Liver (tissue), 3 donors: Measurements from ENCODE around the gene TSEN2.

Experiments used
- FOXA1 ChIP-seq: IDR thresholded peaks from 2 replicates; pipeline ENCODE4 v1.6.1; 2016; ENCODE audit warnings: antibody characterized with exemption
- GABPA ChIP-seq, 2 donors: IDR thresholded peaks in 1 of 2; conservative IDR thresholded peaks in 1 of 2; 2 replicates each; pipeline ENCODE4 v1.6.1; 2016; ENCODE audit warnings: antibody characterized with exemption in 2 of 2, mild to moderate bottlenecking in 1 of 2, moderate library complexity in 1 of 2
- HNF4G ChIP-seq: IDR thresholded peaks from 2 replicates; pipeline ENCODE4 v1.6.1; 2016; ENCODE audit warnings: antibody characterized with exemption
- RAD21 ChIP-seq, 2 donors: IDR thresholded peaks; 2 replicates each; pipeline ENCODE4 v1.6.1; 2016; ENCODE audit warnings: antibody characterized with exemption in 2 of 2, mild to moderate bottlenecking in 2 of 2
- TAF1 ChIP-seq: conservative IDR thresholded peaks from 2 replicates; pipeline ENCODE4 v1.6.1; 2016; ENCODE audit warnings: antibody characterized with exemption, mild to moderate bottlenecking
- YY1 ChIP-seq: IDR thresholded peaks from 2 replicates; pipeline ENCODE4 v1.6.1; 2016; ENCODE audit warnings: antibody characterized with exemption, mild to moderate bottlenecking
- TF ChIP-seq, protein P1 (sequence below): fragments of 150-350 bp; IDR thresholded peaks from 2 replicates; pipeline ENCODE4 v1.5.1; 2017; ENCODE audit warnings: improper control_type of control experiment, low read depth, low read length; ENCODE audit not compliant: missing input control
- TF ChIP-seq, protein P2 (sequence below): IDR thresholded peaks from 2 replicates; pipeline ENCODE4 v1.6.1; 2016; ENCODE audit warnings: antibody characterized with exemption
- TF ChIP-seq, protein P3 (sequence below): IDR thresholded peaks from 2 replicates; pipeline ENCODE4 v1.6.1; 2016; ENCODE audit warnings: antibody characterized with exemption
- TF ChIP-seq, protein P4 (sequence below): IDR thresholded peaks from 2 replicates; pipeline ENCODE4 v1.6.1; 2016; ENCODE audit warnings: antibody characterized with exemption
- TF ChIP-seq, protein P5 (sequence below): IDR thresholded peaks from 2 replicates; pipeline ENCODE4 v1.6.1; 2016; ENCODE audit warnings: antibody characterized with exemption, mild to moderate bottlenecking
- donor health status: healthy.
- donor health status: healthy.

DNA sequence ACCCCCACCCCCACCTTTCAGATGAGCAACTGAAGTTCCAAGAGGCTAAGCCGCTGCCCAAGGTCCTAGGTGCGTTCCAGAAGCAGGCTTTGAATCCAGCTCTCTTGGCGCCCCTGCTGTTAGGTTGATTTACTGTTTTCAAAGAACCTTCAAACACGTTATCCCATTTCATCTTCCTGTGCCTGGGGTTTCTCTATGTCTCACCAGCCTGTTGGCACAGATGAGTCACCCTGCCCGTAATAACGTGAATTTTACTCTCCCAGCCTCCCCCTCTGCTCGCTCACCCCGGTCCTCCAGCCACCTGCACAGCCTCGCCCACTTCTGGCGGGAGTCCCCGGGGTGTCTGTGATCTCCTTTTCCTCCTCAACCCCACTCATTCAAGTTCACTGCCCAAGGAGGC is 13.0 kb upstream of the TSEN2 start:
- TF ChIP-seq GABPA (IDR thresholded peaks at IDR 0.05 in 1 of 2, conservative IDR thresholded peaks at IDR 0.05 in 1 of 2) (no peak), HNF4G (no peak), RAD21 (IDR thresholded peaks at IDR 0.05) (no peak), TAF1 (no peak), FOXA1 (no peak), YY1 (no peak)
- TF ChIP-seq, protein P1, sequence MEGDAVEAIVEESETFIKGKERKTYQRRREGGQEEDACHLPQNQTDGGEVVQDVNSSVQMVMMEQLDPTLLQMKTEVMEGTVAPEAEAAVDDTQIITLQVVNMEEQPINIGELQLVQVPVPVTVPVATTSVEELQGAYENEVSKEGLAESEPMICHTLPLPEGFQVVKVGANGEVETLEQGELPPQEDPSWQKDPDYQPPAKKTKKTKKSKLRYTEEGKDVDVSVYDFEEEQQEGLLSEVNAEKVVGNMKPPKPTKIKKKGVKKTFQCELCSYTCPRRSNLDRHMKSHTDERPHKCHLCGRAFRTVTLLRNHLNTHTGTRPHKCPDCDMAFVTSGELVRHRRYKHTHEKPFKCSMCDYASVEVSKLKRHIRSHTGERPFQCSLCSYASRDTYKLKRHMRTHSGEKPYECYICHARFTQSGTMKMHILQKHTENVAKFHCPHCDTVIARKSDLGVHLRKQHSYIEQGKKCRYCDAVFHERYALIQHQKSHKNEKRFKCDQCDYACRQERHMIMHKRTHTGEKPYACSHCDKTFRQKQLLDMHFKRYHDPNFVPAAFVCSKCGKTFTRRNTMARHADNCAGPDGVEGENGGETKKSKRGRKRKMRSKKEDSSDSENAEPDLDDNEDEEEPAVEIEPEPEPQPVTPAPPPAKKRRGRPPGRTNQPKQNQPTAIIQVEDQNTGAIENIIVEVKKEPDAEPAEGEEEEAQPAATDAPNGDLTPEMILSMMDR = no peak
- TF ChIP-seq, protein P2, sequence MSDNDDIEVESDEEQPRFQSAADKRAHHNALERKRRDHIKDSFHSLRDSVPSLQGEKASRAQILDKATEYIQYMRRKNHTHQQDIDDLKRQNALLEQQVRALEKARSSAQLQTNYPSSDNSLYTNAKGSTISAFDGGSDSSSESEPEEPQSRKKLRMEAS = no peak
- TF ChIP-seq, protein P3, sequence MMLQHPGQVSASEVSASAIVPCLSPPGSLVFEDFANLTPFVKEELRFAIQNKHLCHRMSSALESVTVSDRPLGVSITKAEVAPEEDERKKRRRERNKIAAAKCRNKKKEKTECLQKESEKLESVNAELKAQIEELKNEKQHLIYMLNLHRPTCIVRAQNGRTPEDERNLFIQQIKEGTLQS = no peak
- TF ChIP-seq, protein P4, sequence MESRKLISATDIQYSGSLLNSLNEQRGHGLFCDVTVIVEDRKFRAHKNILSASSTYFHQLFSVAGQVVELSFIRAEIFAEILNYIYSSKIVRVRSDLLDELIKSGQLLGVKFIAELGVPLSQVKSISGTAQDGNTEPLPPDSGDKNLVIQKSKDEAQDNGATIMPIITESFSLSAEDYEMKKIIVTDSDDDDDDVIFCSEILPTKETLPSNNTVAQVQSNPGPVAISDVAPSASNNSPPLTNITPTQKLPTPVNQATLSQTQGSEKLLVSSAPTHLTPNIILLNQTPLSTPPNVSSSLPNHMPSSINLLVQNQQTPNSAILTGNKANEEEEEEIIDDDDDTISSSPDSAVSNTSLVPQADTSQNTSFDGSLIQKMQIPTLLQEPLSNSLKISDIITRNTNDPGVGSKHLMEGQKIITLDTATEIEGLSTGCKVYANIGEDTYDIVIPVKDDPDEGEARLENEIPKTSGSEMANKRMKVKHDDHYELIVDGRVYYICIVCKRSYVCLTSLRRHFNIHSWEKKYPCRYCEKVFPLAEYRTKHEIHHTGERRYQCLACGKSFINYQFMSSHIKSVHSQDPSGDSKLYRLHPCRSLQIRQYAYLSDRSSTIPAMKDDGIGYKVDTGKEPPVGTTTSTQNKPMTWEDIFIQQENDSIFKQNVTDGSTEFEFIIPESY = no peak
- TF ChIP-seq, protein P5, sequence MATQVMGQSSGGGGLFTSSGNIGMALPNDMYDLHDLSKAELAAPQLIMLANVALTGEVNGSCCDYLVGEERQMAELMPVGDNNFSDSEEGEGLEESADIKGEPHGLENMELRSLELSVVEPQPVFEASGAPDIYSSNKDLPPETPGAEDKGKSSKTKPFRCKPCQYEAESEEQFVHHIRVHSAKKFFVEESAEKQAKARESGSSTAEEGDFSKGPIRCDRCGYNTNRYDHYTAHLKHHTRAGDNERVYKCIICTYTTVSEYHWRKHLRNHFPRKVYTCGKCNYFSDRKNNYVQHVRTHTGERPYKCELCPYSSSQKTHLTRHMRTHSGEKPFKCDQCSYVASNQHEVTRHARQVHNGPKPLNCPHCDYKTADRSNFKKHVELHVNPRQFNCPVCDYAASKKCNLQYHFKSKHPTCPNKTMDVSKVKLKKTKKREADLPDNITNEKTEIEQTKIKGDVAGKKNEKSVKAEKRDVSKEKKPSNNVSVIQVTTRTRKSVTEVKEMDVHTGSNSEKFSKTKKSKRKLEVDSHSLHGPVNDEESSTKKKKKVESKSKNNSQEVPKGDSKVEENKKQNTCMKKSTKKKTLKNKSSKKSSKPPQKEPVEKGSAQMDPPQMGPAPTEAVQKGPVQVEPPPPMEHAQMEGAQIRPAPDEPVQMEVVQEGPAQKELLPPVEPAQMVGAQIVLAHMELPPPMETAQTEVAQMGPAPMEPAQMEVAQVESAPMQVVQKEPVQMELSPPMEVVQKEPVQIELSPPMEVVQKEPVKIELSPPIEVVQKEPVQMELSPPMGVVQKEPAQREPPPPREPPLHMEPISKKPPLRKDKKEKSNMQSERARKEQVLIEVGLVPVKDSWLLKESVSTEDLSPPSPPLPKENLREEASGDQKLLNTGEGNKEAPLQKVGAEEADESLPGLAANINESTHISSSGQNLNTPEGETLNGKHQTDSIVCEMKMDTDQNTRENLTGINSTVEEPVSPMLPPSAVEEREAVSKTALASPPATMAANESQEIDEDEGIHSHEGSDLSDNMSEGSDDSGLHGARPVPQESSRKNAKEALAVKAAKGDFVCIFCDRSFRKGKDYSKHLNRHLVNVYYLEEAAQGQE = no peak
